RWPE1 (cell line): Measurements from ENCODE around the gene TBC1D22A.

Experiments
- CTCF ChIA-PET: fragments of 350-600 bp; sonication (Branson Sonifier 250); formaldehyde crosslinking; extraction: SDS; loops from one replicate; lab custom pipeline; 2021; lab: Yijun Ruan, JAX
- POLR2A ChIA-PET: fragments of 400-600 bp; formaldehyde crosslinking; extraction: SDS; loops from one replicate; lab custom pipeline; 2020; ENCODE audit warnings: antibody characterized with exemption; ENCODE audit not compliant: low non-redundant PET; lab: Yijun Ruan, JAX
- DNase-seq: peaks from one replicate; pipeline ENCODE4 v3.0.0; 2012; ENCODE audit warnings: low spot score
- H3K27ac ChIP-seq: fragments of 450-650 bp; 2 replicates; pipeline ENCODE4 v1.5.1; 2017
- TF ChIP-seq, protein P1 (sequence below): fragments of 450-650 bp; conservative IDR thresholded peaks from 2 replicates; pipeline ENCODE4 v1.5.1; 2017; ENCODE audit warnings: low read depth, mild to moderate bottlenecking

The TBC1D22A gene

DNA sequence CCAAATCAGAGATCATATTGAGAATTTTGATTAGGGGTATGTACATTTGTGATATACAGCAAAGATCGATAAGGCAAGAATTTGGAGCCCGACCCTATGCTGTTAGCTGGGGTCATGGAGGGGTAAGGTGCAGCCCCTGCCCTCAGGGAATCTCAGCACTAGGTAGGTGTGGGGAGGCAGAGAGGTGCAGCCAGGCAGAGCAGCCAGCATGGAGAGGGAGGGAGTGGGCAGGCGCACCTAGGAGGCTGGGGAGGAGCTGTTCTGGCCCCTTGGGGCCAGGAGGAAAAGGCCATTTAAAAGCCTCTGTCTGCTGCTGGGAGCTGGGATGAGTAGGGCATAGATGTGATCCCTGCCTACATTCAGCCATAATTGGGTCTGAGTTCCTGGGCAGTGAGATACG is 293.0 kb downstream of the TBC1D22A start:
- no peak for DNase-seq
- ChIA-PET CTCF (no interaction called here), POLR2A (no interaction called here)
- TF ChIP-seq, protein P1, sequence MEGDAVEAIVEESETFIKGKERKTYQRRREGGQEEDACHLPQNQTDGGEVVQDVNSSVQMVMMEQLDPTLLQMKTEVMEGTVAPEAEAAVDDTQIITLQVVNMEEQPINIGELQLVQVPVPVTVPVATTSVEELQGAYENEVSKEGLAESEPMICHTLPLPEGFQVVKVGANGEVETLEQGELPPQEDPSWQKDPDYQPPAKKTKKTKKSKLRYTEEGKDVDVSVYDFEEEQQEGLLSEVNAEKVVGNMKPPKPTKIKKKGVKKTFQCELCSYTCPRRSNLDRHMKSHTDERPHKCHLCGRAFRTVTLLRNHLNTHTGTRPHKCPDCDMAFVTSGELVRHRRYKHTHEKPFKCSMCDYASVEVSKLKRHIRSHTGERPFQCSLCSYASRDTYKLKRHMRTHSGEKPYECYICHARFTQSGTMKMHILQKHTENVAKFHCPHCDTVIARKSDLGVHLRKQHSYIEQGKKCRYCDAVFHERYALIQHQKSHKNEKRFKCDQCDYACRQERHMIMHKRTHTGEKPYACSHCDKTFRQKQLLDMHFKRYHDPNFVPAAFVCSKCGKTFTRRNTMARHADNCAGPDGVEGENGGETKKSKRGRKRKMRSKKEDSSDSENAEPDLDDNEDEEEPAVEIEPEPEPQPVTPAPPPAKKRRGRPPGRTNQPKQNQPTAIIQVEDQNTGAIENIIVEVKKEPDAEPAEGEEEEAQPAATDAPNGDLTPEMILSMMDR, result no peak
- H3K27ac ChIP-seq, result no peak overlapping the region

GRCh38 chr22:47055921-47056320 is 293.5 kb downstream of the TBC1D22A start:
- no peak overlapping the region for H3K27ac ChIP-seq
- DNase-seq, result no peak
- POLR2A ChIA-PET, result no interaction called here
- CTCF ChIA-PET, result no interaction called here
- TF ChIP-seq, protein P1, result no peak

- no peak overlapping the region for H3K27ac ChIP-seq
- DNase-seq, result no peak
- ChIA-PET POLR2A (no interaction called here), CTCF (no interaction called here)
- TF ChIP-seq, protein P1, result no peak
Observed at GRCh38 chr22:47056361-47056760, 293.9 kb downstream of the TBC1D22A start.

- H3K27ac ChIP-seq, result no peak overlapping the region
- TF ChIP-seq, protein P1, result no peak
- CTCF ChIA-PET, result no interaction called here
Observed at GRCh38 chr22:47056776-47057470, 294.5 kb downstream of the TBC1D22A start.

GRCh38 chr22:47057916-47058585 is 295.6 kb downstream of the TBC1D22A start:
- CTCF ChIA-PET, result no interaction called here
- POLR2A ChIA-PET, result no interaction called here
- TF ChIP-seq, protein P1, result no peak
- H3K27ac ChIP-seq, result no peak overlapping the region
- no peak for DNase-seq

More at GRCh38 chr22:47056776-47057470, 294.5 kb downstream of the TBC1D22A start:
- POLR2A ChIA-PET, result no interaction called here
- no peak for DNase-seq

DNA sequence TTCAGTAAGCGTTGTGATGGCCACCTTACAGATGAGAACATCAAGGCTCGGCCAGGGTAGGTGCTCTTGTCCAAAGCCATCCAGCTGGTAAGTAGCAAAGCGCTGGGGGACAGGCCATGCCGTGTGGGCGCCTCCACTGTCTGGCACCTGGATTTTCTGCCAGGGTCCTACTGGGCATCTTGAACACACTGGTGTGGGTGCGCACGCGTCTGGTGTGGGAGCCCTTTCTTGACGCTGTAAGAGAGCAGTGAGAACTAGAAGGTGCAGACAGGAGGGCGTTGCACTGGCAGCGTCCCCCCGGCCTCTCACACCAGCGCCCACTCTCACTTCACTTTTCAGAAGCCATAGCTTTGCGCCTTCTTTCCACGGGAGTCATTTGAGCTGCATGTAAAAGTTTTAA is 296.6 kb downstream of the TBC1D22A start:
- ChIA-PET CTCF (interaction anchor here (0.5 kb wide), 1 partner anchor 70 kb away, joined by 3 read pairs; no protein-coding TSS in a partner anchor), POLR2A (no interaction called here)
- H3K27ac ChIP-seq, result no peak overlapping the region
- DNase-seq, result no peak
- TF ChIP-seq, protein P1, result no peak
